Measurements from ENCODE around the gene CMSS1.

DNA sequence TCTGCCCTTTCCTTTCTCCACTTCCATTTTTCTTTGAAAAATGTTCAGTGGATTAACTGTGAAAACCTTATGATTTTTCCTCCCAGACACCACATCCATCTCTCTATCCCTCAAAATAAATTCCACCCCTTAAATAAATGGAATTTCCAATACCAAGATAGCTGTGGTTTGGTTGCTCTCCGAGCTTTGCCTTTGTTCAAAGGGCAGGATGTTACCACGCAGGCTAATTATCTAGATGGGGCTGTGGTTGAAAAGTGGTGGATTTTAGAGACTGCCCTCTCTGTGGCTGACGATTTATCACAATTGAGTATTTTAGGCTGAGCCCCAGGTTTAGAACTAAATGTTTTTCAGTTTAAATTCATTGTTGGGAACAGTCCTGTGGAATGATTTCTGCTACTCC, 36.9 kb upstream of the CMSS1 start:
- TF ChIP-seq POLR2A (IDR thresholded peaks at IDR 0.05): no peak
- no peak for TF ChIP-seq CTCF (IDR thresholded peaks at IDR 0.05)

All from right lobe of liver (tissue), 4 donors.